ENCODE data around the gene SEMA3E.

- no peak for TF ChIP-seq EZH2 (IDR thresholded peaks at IDR 0.05; ENCODE audit: insufficient read depth, poor library complexity, severe bottlenecking)
- TF ChIP-seq EZH2phosphoT487 (IDR thresholded peaks at IDR 0.05; ENCODE audit: insufficient read depth, low read depth): no peak
These were observed 102.4 kb downstream of the SEMA3E start for GRCh38 chr7:83546586-83546985.
